ENCODE measurements around the gene PSMD14. TPM values are rescaled to one million over a fixed set of nuclear protein-coding genes. Genes with fewer than 3 reads are reported as not detected.

PSMD14 gene
- total RNA-seq, 1 experiment from 2014 or later = 83.7 TPM

GRCh38 chr2:161283926-161284325, 24.3 kb upstream of the PSMD14 start:
- Mint-ChIP-seq H3K4me1 (no peaks in the 10 kb centered on the region), H3K27ac (no peak overlapping the region), H3K27me3 (ENCODE audit: low read depth) (peaks cover 3% of the 10 kb centered on the region), H3K36me3 (ENCODE audit: insufficient read depth in 1 of 3, low read depth in 3 of 3) (peaks cover 3 to 23% (median 7%) of the 10 kb centered on the region in 3 experiments; a peak in 6 of 7 replicates), H3K9me3 (peaks cover 21 to 25% of the 10 kb centered on the region in 2 experiments; a peak in 4 of 5 replicates), H3K4me3 (no peak overlapping the region)
- H4K5ac ChIP-seq (ENCODE audit: insufficient read length, low read depth, low read length) = no peak overlapping the region
- H3K14ac ChIP-seq (ENCODE audit: insufficient read depth, low read length) = no peak overlapping the region
- no peak overlapping the region for H3K23ac ChIP-seq (ENCODE audit: insufficient read length, low read depth, low read length)
- H4K20me1 ChIP-seq (ENCODE audit: control insufficient read depth, insufficient read depth, insufficient read length) = no peaks in the 10 kb centered on the region
- no peak overlapping the region for H3K4ac ChIP-seq (ENCODE audit: low read depth, low read length)
- no peak overlapping the region for H3K56ac ChIP-seq (ENCODE audit: insufficient read length, low read depth, low read length)
- WGBS (ENCODE audit: extremely low coverage, insufficient read length, low lambda C conversion rate) = no CpG with 5 or more reads among the region's 1 CpG
- H2BK12ac ChIP-seq (ENCODE audit: insufficient read length, low read depth, low read length) = no peak overlapping the region
- TF ChIP-seq CTCF (conservative IDR thresholded peaks at IDR 0.05) = no peak
- H3K4me2 ChIP-seq (ENCODE audit: insufficient read depth, insufficient read length, low read length) = no peak overlapping the region
- H2BK20ac ChIP-seq (ENCODE audit: low read depth, low read length, poor library complexity, severe bottlenecking) = no peak overlapping the region
- no peak for DNase-seq
- no peak overlapping the region for H2BK5ac ChIP-seq (ENCODE audit: insufficient read length, low read length)
- peaks cover 15% of the 10 kb centered on the region for H3K9me3 ChIP-seq (ENCODE audit: control insufficient read depth, low read depth, low read length)
- no peak overlapping the region for H2BK15ac ChIP-seq (ENCODE audit: low read depth, low read length)
- H3K9ac ChIP-seq (ENCODE audit: extremely low read depth, insufficient read length, low read length) = no peak overlapping the region
- H2BK120ac ChIP-seq (ENCODE audit: low read depth, low read length, poor library complexity, severe bottlenecking) = no peak overlapping the region
- no peak overlapping the region for H3T11ph ChIP-seq (ENCODE audit: low read length)
- no peak overlapping the region for H2AFZ ChIP-seq (ENCODE audit: low read length)
- H3K27ac ChIP-seq (ENCODE audit: insufficient read length, low read depth, low read length) = no peak overlapping the region
- no peak overlapping the region for H4K8ac ChIP-seq (replicated peaks; ENCODE audit: insufficient read length, low read depth, low read length)
- no peaks in the 10 kb centered on the region for H3K27me3 ChIP-seq (ENCODE audit: insufficient read depth, low read length)
- H3K23me2 ChIP-seq (ENCODE audit: insufficient read length, low read depth, low read length, poor library complexity, severe bottlenecking) = no peaks in the 10 kb centered on the region
- H3K79me1 ChIP-seq (ENCODE audit: insufficient read depth, low read depth, low read length, poor library complexity, severe bottlenecking) = no peaks in the 10 kb centered on the region
- H2AK5ac ChIP-seq (ENCODE audit: insufficient read length, low read length) = no peak overlapping the region
- H3K4me1 ChIP-seq (ENCODE audit: insufficient read depth, low read length) = no peaks in the 10 kb centered on the region
- no peak overlapping the region for H4K91ac ChIP-seq (ENCODE audit: insufficient read length, low read depth, low read length)
- H3K18ac ChIP-seq (ENCODE audit: insufficient read length, low read depth, low read length) = no peak overlapping the region
- no peaks in the 10 kb centered on the region for H3K79me2 ChIP-seq (ENCODE audit: insufficient read depth, low read length)
